GM23338 (cell line): ENCODE measurements around the gene TMX2. TPM values are rescaled to one million over a fixed set of nuclear protein-coding genes. Genes with fewer than 3 reads are reported as not detected.
"Not testable (repeated sequence)": the region's sequence is repeated elsewhere in the genome, so short reads cannot be mapped to it uniquely, and the experiment has no call there.

Source experiments
- ATAC-seq: fragments of 200-7000 bp; cut with Tn5 transposase; 3 replicates; pipeline ENCODE4 v1.9.1; 2020
- DNase-seq: peaks from one replicate; pipeline ENCODE4 v3.0.0-alpha.2; 2015; ENCODE audit warnings: low spot score
- H2AFZ ChIP-seq: fragments of 200-600 bp; sonication (generic); 2 replicates; pipeline ENCODE4 v1.8.0; 2016; ENCODE audit warnings: antibody characterized with exemption, mild to moderate bottlenecking, moderate library complexity
- H3F3A ChIP-seq: fragments of 200-600 bp; sonication (generic); replicated peaks from 2 replicates; pipeline ENCODE4 v1.8.0; 2017; ENCODE audit warnings: antibody characterized with exemption, mixed run types, low read depth
- H3K27ac ChIP-seq: fragments of 200-600 bp; sonication (generic); 2 replicates; pipeline ENCODE4 v1.6.1; 2016; ENCODE audit warnings: low read depth
- H3K27me3 ChIP-seq: fragments of 200-600 bp; sonication (generic); 2 replicates; pipeline ENCODE4 v1.8.0; 2016; ENCODE audit warnings: mild to moderate bottlenecking, mixed run types, moderate library complexity; ENCODE audit not compliant: insufficient read depth
- H3K36me3 ChIP-seq: fragments of 200-600 bp; sonication (generic); 2 replicates; pipeline ENCODE4 v1.8.0; 2016; ENCODE audit warnings: mild to moderate bottlenecking; ENCODE audit not compliant: insufficient read depth
- H3K4me1 ChIP-seq: fragments of 200-600 bp; sonication (generic); 2 replicates; pipeline ENCODE4 v1.8.0; 2016; ENCODE audit warnings: mild to moderate bottlenecking, moderate library complexity; ENCODE audit not compliant: insufficient read depth
- H3K4me2 ChIP-seq: fragments of 200-600 bp; sonication (generic); 2 replicates; pipeline ENCODE4 v1.7.1; 2017; ENCODE audit warnings: mixed run types
- H3K4me3 ChIP-seq: fragments of 200-600 bp; sonication (generic); 2 replicates; pipeline ENCODE4 v1.6.1; 2016; ENCODE audit warnings: mixed run types
- H3K79me2 ChIP-seq: fragments of 200-600 bp; sonication (generic); replicated peaks from 2 replicates; pipeline ENCODE4 v1.8.0; 2017; ENCODE audit warnings: mild to moderate bottlenecking; ENCODE audit not compliant: insufficient read depth
- H3K9me2 ChIP-seq: fragments of 200-600 bp; sonication (generic); 2 replicates; pipeline ENCODE4 v1.8.0; 2017; ENCODE audit not compliant: insufficient read depth
- H4K20me1 ChIP-seq: fragments of 200-600 bp; sonication (generic); replicated peaks from 2 replicates; pipeline ENCODE4 v1.8.0; 2017; ENCODE audit warnings: mild to moderate bottlenecking; ENCODE audit not compliant: insufficient read depth
- H3K27ac Mint-ChIP-seq: 2 replicates; pipeline ENCODE4 v1.8.0; 2020; ENCODE audit warnings: inconsistent platforms, mild to moderate bottlenecking, moderate library complexity, mixed read lengths
- H3K27me3 Mint-ChIP-seq: 3 replicates; pipeline ENCODE4 v1.8.0; 2022; ENCODE audit warnings: low read depth, mild to moderate bottlenecking, moderate library complexity, mixed read lengths, inconsistent platforms; ENCODE audit not compliant: insufficient read depth, poor library complexity
- H3K36me3 Mint-ChIP-seq: 3 replicates; pipeline ENCODE4 v1.8.0; 2021; ENCODE audit warnings: low read depth, mild to moderate bottlenecking, inconsistent platforms, moderate library complexity, mixed read lengths
- H3K4me1 Mint-ChIP-seq: 3 replicates; pipeline ENCODE4 v1.8.0; 2020; ENCODE audit warnings: mild to moderate bottlenecking, inconsistent platforms, mixed read lengths
- H3K4me3 Mint-ChIP-seq: 3 replicates; pipeline ENCODE4 v1.8.0; 2021; ENCODE audit warnings: moderate library complexity, mild to moderate bottlenecking, inconsistent platforms, mixed read lengths
- H3K9me3 Mint-ChIP-seq: 3 replicates; pipeline ENCODE4 v1.8.0; 2020; ENCODE audit warnings: moderate library complexity, mild to moderate bottlenecking, inconsistent platforms, mixed read lengths
- EZH2 ChIP-seq: fragments of 200-600 bp; sonication (generic); IDR thresholded peaks from one replicate; pipeline ENCODE4 v1.8.0; 2017; ENCODE audit warnings: antibody characterized with exemption, mild to moderate bottlenecking, low read depth; ENCODE audit not compliant: unreplicated experiment
- JUNB ChIP-seq: IDR thresholded peaks from one replicate; pipeline ENCODE4 v1.6.1; 2016; ENCODE audit warnings: antibody characterized with exemption; ENCODE audit not compliant: unreplicated experiment
- REST ChIP-seq: IDR thresholded peaks from one replicate; pipeline ENCODE4 v1.6.1; 2018; ENCODE audit warnings: antibody characterized with exemption; ENCODE audit not compliant: unreplicated experiment
- ZNF331 ChIP-seq: fragments of 250-450 bp; sonication (Bioruptor Pico); IDR thresholded peaks from 2 replicates; pipeline ENCODE4 v1.5.0; 2020; ENCODE audit warnings: low read depth, mild to moderate bottlenecking, moderate library complexity
- polyA plus RNA-seq: library from polyadenylated mRNA; unstranded; fragments of >200 nt; fragmentation: Nextera tagmentation; extraction: Ambion mirVana; gene quantifications from 2 replicates; pipeline ENCODE4 v1.2.1, GENCODE V29; 2016
- total RNA-seq: library from RNA; depleted of rRNA; stranded (reverse); fragments of >200 nt; shearing (Covaris generic); gene quantifications from 2 replicates; pipeline ENCODE4 v1.2.3, GENCODE V29; 2014
- TF ChIP-seq, protein P1 (sequence below): IDR thresholded peaks from 2 replicates; pipeline ENCODE4 v1.6.1; 2016; ENCODE audit warnings: antibody characterized with exemption

Gene TMX2
- total and polyA plus RNA-seq, 2 experiments from 2014 or later, result 59.2 to 69.3 TPM

DNA sequence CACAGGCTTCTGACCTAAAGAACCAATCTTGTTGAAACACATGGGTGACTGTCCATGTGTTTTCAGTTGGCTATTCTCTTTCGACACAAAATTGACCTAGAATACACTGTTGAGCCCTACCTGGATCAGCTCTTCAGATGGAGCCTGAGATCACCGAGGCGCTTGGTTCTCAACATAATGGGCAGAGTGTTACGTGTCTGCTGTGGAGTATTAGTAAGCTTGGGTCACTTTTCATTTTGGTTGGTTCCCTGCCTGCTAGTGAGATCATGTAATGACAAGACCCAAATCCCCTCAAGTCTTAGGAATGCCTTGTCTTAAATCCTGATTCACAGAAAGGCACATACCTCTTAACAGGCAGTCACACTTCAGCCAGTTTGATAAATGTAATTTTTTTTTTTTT lies 9.1 kb upstream of the TMX2 start (continued):
- TF ChIP-seq REST, result no peak
- TF ChIP-seq JUNB, result no peak
- no peak for TF ChIP-seq EZH2
- no peak for TF ChIP-seq ZNF331
- TF ChIP-seq, protein P1, sequence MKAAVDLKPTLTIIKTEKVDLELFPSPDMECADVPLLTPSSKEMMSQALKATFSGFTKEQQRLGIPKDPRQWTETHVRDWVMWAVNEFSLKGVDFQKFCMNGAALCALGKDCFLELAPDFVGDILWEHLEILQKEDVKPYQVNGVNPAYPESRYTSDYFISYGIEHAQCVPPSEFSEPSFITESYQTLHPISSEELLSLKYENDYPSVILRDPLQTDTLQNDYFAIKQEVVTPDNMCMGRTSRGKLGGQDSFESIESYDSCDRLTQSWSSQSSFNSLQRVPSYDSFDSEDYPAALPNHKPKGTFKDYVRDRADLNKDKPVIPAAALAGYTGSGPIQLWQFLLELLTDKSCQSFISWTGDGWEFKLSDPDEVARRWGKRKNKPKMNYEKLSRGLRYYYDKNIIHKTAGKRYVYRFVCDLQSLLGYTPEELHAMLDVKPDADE, result no peak

GRCh38 chr11:57704932-57705331 lies 7.5 kb upstream of the TMX2 start:
- Mint-ChIP-seq H3K27ac (no peak overlapping the region), H3K9me3 (no peaks in the 10 kb centered on the region), H3K36me3 (peaks cover 43% of the 10 kb centered on the region), H3K27me3 (peaks cover 5% of the 10 kb centered on the region), H3K4me1 (no peaks in the 10 kb centered on the region; the same call in 2 of the 3 replicates), H3K4me3 (no peak overlapping the region)
- peaks cover 16% of the 10 kb centered on the region for H3K36me3 ChIP-seq
- ATAC-seq (no peak), DNase-seq (no peak)
- peaks cover 4% of the 10 kb centered on the region for H4K20me1 ChIP-seq
- no peaks in the 10 kb centered on the region for H3K27me3 ChIP-seq
- no peaks in the 10 kb centered on the region for H3K9me2 ChIP-seq
- no peak overlapping the region for H3K27ac ChIP-seq
- H3K4me1 ChIP-seq, result no peaks in the 10 kb centered on the region
- H3K4me2 ChIP-seq, result no peak overlapping the region
- no peak overlapping the region for H3K4me3 ChIP-seq
- H3F3A ChIP-seq, result peaks cover 17% of the 10 kb centered on the region
- H3K79me2 ChIP-seq, result peaks cover 20% of the 10 kb centered on the region
- H2AFZ ChIP-seq, result no peak overlapping the region
- no peak for TF ChIP-seq EZH2

GRCh38 chr11:57705432-57705831 lies 7.0 kb upstream of the TMX2 start:
- not testable (repeated sequence) for H3K4me1 Mint-ChIP-seq, H3K9me3 Mint-ChIP-seq, H3K4me3 ChIP-seq, H3K9me2 ChIP-seq, ATAC-seq, H3K4me3 Mint-ChIP-seq, DNase-seq, H3K27me3 Mint-ChIP-seq, H4K20me1 ChIP-seq, H2AFZ ChIP-seq, H3K4me1 ChIP-seq, H3K4me2 ChIP-seq, H3K27ac Mint-ChIP-seq, H3K27ac ChIP-seq, H3K27me3 ChIP-seq
- Histone ChIP-seq H3F3A (peaks cover 17% of the 10 kb centered on the region), H3K36me3 (peaks cover 15% of the 10 kb centered on the region), H3K79me2 (peaks cover 22% of the 10 kb centered on the region)
- H3K36me3 Mint-ChIP-seq, result peaks cover 40% of the 10 kb centered on the region
